Activated CD4-positive, alpha-beta T cell treated with anti-CD3 and anti-CD28 coated beads, Interleukin-2, amount 50 U/mL, for 48 hours (primary cell): ENCODE results near the gene GFOD1.

Source experiments
- DNase-seq, 2 experiments: peaks; one replicate each; pipeline ENCODE4 v3.0.0-alpha.2; 2020

Gene GFOD1

DNA sequence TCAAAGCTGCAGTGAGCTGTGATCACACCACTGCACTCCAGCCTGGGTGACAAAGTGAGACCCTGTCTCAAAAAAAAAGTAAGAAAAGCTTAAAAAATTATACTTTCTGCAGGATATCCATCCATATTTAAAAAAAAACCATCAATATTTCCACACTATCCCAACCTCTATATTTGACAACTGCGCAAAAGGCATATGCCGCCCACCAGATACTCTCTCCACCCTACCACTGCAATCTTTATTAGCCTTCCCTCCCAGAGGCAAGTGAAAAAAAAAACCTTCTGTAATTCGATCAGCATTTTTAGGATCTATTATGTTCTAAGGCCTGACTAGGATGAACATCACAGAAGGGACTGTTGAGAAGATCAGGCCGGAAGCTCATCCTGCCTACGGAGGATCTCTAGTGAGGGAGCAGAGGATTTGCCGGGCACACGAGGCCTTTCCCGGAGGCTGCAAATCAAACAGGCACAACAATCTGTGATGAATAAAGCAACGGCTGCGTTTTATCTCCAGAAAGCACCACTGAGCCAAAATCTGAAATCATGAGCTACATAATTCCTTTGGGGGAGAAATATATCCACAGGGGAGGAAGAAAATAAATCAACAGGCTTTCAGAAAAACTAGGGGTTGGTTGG is 65.9 kb downstream of the GFOD1 start:
- no peak for DNase-seq

DNA sequence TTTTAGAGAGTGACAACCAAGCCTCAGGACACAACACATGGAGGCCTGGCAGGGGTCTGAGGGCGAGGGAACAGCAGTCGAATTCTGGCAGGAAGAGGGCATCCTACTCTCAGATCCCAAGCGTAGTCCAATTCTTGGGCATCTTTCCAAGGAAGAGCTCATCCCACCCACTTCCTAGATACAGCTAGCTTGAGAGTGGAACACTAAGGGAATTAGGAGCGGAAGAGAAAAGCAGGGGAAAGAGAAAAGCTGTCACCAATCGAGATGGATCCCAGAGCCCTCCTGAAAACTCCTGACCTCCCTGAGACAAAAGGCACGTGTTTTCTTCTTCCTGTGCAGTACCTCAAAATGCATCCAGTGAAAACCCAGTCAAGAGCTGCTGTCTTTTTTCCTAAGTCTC is 67.1 kb downstream of the GFOD1 start:
- no peak for DNase-seq

DNA sequence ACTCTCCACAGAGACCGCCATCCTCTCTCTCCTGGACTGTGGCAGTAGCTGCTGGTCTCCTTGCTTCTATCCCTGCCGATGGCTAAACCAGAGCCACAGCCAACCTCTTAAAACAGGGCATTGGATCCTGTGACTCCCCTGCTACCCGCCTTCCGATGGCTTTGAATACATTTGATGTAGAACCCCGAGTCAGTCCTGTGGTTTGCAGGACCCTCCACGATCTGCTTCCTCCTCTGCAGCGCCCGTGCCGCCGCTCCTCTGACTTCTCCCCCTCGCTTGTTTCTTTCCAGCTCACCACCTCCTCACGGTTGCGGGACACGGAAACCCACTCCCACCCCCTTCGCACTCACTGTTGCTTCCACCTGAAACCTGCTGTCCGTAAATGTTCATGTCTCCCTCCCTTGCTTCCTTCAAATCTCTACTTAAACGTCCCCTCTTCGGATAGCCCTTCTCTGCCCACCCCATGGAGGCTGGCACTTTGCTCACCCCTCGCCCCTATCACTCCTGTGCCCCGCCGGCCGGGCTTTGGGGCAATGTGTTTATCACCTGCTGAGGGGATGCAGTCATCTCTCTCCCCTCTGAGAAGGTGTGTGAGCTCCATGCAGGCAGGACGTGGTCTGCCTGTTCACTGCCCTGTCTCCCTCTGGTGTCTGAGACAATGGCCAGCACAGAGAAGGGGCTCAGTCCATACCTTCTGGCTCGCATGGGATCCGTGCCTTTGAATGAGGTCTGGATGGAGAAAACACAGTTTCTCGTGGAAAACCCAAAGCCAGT is 67.8 kb downstream of the GFOD1 start:
- DNase-seq, result no peak

DNA sequence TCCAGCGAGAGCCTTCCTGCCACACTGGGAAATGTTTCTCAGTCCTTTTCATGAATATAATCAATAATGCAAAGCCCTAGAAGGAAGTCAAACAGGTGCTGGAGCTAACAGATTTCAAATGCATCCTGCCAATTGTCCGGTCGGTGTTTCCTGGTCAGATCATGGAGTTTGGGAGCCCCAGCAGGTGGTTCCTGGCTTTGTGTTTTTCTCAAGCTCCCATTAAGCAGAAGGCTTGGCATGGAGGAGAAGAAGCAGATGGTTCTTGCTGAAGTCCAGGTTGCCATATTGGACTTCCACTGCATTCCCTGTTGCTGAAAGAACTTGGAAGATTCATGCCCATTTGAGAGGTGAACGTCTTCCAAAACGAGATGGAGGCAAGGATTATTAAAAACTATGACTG is 68.6 kb downstream of the GFOD1 start:
- DNase-seq, result no peak

DNA sequence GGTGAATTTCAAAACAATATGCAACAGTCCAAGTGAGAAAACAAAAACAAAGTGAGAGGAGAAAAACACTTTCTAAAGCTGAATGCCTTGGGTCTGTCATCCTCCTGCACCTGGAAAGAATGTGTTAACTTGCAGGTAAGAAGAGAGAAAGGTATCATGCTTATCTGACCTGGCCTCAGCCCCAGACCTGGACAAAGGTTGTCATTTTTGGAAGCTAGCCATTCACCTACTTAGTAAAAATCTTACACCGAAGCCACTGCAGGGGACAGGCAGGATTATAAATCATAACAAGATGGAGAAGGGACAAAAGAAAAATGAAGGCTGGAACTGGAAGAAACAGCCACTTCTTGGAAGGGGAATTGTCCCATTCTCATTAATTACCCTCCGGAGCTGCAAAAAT is 69.4 kb downstream of the GFOD1 start:
- no peak for DNase-seq

DNA sequence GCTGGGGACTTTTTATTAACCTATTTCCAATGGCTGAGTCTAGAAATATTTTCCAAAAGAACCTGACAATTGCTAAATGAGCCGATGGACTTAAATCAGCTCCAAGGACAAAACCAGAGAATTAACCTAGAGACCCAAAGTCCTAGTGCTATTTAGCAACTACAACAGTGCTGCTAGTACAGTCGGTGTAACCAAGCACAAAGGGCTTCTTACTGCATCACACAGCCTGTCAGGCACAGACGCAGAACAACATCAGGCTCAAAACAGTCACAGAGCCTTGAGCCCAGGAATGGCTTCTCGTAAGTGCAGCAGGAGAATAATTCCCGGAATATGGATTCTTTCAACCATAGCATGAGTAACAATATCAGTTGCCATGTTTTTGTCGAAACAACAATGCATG is 70.0 kb downstream of the GFOD1 start:
- no peak for DNase-seq

DNA sequence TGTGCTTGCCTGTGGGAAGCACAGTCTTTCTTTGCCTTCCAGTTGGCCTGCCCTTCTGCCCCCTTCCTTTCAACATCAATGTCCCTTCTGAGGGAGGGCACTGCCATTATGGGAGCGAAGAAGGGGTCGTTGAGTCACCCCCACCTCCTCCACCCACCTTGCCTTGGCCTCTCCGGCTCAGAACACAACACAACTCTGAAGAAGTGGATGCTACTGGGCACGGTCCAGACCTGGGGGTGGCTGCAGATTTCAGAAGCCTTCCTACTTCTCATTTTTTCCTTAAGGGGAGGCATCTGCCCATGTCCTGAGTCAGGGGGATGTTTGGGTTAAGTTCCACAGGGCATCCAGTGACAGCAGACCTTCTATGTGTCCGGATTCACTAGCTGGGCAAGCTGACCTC is 72.1 kb downstream of the GFOD1 start:
- DNase-seq, result no peak

DNA sequence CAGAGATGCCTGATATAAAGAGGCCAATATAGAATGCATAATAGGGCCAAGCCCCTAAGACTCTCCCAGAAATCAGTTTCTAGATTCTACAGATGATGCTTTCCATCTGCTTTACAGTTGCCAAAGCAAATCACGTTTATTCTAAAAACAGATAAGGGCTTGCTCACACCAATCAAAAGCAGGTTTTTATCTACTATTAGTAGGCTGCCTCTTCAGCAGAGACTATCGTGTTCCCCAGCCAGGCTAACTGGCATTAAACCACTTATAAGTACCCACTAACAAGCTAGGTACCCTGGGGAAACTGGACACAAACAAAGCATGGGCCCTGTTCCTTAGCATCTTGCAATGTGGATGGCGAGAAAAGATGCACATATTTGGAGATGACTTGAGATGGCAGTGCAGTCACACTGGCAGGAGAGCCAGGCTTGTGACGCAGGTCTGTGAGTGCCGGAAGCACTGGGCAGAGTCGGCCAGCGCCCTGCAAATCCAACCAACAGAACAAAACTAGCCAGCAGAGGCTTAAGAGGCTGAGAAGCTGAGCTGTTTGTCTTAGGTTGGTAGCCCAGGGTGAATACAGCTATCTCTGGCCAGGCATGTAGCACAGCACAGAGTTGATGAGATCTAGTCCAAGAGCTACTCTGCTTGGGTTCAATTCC is 73.4 kb downstream of the GFOD1 start:
- no peak for DNase-seq

DNA sequence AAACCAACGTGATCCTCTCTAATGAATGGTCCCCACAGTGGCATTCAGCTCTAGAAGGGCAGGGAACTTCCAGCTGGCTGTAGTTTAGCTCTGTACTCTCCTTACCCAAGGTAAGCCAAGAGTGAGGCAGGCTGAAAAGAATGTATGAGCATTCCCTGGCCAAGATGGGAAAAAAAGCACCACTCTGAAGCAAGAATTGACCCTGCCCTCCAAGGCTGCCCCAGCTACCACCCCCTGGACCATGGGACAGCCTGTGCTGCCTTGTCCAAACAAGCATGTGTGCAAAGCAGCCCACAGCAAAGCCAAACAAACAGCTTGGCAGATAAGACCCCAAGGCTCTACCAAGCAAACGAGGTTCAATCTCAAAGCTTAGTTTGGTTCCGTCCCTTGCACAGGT is 73.9 kb downstream of the GFOD1 start:
- DNase-seq, result no peak

DNA sequence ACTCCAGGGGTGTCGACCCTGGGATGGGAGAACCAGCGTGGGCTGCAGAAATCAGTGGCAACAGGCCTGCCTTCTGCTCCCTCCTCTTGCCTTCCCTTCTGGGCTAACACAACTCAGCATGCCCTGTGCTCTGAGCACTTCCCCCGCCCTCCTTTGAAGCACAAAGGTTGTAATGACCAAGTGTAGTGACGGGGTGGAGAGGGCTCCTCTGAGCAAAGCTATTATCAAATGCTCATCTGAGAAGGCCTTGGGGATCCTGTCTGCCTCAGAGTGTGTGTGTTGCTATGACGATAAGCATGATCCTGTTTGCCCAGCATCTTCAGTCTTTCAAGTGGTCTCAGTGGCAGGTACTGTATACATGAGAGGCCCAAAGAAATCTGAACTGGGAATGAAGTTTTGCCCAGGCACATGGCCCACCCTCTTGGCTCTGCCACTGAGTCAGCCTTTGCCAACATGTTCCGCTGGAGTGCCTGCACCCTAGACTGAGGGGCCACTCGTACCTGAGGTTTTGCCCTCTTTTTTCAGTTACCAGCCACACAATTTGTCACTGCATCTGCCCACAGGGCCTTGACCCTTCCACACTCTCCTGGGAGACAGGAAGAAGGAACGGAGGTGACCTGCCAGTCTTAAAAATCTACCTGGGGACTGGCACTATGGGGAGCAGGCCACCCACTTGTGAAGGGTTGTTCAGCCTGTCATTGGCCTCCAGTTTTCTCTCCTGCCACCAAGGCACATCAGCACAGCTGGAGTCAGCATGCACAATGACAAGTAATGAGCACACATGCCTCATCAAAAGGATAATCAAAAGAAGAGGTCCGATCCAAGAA is 74.5 kb downstream of the GFOD1 start:
- no peak for DNase-seq

DNA sequence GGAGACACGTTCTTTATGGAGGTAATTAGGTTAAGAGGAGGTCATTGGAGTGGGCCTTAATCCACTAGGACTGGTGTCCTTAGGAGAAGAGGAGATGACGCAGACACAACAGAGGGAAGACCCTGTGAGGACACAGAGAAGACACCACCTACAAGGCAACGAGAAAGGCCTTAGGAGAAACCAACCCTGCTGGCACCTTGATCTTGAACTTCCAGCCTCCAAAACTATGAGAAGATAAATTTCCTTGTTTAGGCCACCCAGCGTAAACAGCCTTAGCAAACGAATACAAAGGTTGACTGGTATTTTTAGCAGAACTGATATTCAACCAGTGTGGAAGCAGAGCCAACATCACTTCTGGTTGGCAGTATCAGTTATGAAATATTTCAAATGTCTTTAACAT is 75.2 kb downstream of the GFOD1 start:
- no peak for DNase-seq

DNA sequence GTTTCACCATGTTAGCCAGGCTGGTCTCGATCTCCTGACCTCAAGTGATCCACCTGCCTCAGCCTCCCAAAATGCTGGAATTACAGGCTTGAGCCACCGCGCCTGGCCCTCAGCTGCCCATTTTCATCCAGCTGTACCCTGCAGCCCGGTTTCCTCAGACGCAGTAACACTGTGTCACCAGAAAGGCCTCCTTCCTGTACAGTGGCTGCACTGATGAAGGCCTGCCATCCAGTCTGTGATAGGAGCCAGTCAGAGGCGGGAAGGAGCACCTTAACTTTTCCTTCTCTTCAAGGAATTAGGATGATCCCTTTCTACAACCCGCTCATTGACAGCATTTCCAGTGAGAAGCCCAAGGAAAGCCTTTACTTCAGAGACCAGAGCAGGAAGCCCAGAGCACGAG is 75.9 kb downstream of the GFOD1 start:
- no peak for DNase-seq

DNA sequence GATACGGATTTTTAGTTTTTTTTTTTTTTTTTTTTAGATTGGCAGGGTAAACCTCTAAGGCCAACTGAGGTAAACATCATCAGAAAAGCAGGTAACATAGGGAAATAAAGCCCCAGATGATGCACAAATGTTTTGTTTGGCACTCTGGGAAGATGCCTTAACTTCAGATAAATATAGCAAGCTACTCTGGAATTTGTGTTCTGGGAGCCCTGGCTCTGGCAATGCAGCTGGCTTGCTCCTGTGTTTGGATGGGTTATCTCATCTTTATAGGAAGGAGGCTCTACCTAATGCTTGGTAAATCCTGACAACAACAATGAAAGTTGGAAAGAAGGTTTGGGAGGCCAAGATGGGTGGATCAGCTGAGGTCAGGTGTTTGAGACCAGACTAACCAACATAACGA is 77.4 kb downstream of the GFOD1 start:
- DNase-seq, result no peak

DNA sequence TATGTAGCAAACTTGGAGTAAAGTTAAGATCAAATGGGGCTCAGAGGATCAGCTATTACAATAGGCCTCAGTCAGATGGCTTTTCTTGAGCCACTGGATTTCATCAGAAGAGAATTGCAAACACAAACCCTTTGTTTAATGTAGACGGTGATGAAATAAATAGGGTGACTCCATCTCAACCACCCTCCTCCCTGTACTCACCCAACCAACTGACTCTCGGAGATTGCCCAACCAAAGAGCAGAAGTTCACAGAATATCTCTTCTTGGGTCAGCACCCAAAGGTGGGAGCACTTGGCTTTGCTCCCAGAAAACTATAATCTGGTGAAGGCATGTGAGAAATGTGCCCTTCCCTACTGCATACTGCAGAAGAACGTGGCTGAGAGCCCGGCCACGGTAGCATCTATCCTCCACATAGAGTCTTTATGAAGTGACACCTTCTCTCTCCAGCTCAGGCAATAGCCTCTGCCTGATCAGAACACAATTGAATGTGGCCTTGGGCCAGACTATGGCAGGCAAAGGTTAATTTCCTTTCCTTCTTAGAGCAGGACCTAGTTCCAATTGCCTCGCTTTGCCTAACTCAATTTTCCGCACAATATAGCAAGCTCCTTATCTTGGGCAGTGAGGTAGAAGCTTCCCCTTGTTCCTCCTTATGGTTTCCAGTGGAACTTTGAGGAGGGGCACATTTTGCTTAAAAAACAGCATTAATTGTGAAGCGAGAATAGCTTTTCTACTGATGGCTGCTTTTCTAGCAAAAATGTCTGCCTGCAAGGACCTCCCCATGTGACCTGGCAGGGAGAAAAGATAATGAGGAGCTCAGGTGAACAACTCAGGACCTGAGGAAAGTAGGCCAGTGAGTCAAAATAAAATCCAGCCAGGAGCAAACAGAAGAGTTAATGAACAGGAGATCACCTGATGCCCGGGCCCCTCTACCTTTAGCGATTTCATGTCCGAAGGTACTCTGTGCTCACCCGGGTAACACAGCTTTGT is 79.4 kb downstream of the GFOD1 start:
- DNase-seq, result no peak

DNA sequence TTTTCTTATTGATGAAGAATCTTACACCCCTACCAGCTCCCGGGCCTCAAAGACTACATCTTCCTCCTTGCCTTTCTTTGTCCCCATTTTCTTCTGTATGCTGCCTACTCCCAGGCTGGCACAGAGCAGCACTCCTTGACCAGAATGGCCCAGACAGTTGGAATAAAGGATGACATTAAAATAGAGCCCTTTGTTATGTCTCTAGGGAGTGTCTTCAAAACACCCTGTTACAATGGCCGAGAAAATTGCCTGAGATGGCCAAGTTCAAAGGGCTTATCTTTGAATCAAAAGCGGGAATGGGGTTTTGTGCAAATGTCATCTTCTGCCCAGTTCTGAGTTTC is 80.1 kb downstream of the GFOD1 start:
- DNase-seq, result no peak

DNA sequence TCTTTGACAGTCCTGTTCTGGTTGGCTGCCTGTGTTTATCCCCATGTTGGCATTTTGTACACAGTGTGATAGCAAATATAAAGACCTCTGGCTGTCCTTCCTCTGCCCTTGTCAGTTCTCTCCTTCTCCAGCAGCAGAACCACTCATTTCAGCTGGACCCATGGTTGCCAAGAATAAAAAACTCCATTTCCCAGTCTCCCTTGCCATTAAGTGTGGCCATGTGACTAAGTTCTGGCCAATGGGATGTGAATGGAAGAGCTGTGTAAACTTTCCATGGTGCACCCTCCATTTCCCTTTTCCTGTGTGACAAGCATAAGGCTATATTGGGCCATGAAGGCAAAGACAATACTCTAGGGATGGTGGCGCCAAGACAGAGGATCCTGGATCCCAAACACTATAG is 80.6 kb downstream of the GFOD1 start:
- no peak for DNase-seq

DNA sequence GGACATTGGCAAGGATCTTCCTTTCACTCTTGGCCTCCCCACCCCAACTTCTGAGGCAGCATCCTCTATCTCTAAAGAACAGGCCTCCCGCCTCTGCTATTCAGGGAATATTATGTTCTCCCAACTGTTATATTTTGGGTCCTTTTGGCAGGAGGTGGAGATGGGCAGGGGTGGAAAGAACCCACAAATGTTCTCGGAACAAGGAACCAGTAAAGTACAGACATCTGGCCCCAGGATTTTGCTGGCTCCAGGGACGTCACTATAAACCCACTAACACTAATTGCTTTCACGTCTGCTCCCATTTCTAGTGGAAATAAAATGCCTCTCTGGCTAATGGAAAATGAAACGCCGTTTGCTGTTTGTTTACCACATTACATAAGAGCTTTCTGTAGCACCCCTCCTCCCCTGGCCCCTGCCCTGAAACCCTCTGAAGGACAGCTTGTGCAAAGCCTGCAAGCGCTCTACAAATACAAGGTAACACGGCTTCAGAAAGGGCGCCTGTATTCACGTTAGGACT is 81.4 kb downstream of the GFOD1 start:
- no peak for DNase-seq

DNA sequence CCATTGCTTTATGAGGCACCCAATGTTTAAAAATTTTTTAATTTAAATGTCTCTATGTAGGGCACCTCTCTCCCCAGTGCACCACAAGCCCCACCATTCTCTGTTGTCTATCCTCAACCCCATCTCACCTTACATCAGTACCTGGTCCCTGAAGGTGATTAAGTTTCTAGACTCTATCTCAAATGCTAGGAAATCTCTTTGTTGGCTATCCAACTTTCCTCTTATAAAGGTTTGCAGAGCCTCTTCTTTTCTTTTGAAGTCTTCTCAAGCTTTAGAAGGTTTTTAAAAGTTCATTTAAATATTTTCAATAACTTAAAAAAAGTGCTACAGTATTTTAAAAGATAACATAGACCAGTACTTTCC is 82.5 kb downstream of the GFOD1 start:
- DNase-seq, result no peak

DNA sequence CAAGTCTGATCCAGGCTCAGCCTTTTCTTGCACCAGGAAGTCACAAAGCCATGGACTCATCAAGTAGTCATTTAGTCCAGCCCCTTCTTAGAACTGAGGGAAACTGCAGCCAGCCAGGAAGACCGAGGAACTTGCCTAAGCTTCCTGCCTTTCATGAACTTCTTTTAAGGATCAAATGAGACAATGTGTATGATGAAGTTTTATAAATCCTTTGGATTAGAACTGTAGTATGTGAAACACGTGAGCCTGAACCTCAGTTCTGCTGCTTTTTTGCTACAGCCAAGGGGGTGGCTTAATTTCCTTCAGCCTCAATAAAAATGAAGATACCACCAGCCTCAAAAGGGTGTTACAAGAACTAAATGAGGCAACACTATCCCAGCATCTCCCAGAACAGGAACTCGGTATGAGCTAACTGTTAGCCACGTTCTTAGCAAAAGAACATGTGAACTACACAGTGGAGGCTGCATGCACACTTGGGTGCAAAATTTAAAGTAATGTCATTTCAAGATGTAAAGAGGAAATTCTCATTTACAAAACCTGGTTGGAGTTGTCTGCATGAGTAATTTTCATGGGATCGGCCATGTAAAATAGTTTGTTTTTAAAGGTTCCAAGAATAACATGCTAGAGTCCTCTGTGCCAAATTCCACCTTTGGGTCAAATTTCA is 83.0 kb downstream of the GFOD1 start:
- no peak for DNase-seq

DNA sequence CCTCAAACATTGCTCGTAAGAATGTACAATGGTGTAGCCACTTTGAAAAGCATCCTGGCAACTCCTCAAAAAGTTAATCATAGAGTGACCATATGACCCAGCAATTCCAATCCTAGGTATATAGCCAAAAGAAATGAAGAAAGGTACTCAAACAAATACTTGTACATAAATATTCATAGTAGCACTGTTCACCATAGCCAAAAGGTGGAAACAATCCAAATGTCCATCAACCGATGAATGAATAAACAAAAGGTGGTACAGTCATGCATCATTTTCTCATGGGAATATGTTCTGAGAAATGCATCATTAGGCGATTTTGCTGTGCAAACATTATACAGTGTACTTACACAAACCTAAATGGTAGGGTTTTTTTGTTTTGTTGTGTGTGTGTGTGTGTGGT is 84.7 kb downstream of the GFOD1 start:
- DNase-seq, result no peak

DNA sequence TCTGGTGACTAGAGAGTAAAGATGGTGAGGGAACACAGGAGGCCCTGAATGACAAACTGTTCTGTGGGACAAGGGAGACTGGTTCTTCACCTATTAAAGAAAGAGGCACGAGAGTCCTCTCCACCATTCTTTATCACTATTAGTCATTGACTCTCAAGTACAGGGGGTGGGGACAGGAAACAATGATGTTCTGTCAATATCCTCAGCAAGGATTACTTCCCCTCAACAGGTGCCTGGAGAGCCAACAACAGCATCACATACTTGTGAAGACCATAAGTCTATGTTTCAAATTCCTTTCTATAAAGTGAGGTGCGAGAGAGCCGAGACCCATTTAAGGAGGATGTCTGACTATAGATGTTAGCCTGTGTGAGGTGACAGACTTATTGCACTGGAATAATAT is 86.6 kb downstream of the GFOD1 start:
- no peak for DNase-seq
